GM19324 (cell line): ENCODE data around the gene FTO.

Experiments
- ATAC-seq: cut with Tn5 transposase; IDR thresholded peaks from one replicate; pipeline ENCODE4 v1.9.1; 2021; ENCODE audit warnings: mild to moderate bottlenecking, moderate library complexity; ENCODE audit not compliant: unreplicated experiment, low FRiP score

FTO gene

DNA sequence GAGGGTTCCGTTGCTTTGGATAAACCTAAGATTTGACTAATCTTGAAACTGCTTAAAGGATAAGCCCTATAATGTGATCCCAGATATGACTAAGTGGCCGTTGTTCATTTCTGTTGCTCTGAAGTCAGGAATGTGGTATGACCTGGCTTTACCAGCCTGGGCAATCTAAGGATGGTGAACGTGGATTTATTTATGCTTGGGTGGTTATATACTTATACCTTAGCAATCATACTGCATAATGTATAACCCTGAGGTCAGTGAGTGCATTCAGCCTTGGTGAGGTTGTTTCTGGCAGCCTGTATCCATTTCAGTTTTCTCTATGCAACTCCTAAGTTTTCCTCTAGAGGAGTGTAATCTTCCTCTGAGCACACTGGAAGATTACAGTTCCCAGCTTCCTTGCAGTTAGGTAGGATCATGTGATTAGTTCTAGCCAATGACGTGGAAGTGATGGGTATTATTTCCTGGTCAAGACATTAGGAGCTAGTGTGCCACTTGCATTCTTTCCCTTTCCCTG, 41.9 kb downstream of the FTO start:
- ATAC-seq: no peak

GRCh38 chr16:53752560-53752959, 48.6 kb downstream of the FTO start:
- ATAC-seq: no peak

DNA sequence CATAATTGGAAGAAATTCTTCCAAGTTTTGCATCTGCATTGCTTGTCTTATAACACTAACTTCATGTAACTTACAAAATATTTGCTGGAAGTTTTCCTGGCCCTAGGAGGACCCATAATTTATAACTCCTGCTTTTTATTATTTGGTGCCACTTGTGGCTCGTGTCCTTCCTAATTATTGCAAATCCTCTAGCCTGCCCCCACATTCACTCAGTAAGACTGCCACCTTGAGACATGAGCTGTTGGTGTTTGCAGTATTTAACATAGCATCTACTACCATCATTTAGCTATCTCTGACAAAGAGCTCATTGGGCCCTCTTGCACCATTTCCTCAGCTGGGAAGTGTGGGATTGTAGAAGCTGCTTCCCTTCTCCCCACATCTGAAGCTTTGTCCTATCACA, 49.5 kb downstream of the FTO start:
- ATAC-seq: no peak

DNA sequence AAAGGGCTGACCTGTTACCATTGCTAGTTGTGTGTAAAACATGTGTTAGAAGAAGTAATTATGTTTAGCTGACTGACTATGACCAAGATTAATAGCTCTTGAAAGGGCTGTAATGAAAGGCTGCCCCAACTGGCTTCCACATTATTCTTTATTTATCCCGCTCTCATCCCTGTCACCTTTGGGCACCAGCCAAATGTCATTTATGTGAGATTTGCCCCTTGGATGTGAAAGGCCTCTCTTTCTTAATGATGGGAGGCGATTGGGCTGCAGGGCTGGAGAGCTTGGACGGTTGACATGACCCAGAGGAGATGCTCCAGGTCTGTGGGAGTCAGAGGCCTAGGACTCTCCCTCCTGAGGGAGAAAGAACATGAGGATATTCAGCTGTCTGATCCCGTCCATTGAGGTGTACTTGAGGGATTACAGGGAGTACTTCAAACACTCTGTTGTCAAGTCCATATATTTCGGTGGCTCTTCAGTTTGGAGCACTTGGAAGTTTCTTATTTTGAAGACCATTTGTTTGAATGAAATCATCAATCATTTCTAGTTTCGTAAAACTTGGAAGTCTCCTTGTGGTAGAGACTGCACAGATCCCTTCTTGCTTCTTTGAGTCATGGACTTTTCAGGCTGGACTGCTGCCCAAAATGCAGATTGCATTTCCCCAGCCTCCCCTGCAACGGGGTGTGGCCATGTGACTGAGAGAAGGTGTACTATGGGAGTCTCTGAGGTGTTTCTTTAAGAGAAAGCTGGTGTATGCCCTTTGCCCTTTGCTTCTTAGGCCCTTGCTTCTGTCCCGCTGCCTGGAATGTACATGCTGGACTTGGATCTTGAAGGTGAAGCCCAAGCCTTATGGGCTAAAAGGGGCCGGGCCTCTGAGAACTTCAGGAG, 51.3 kb downstream of the FTO start:
- ATAC-seq: no peak

GRCh38 chr16:53756275-53756996, 52.5 kb downstream of the FTO start:
- ATAC-seq: no peak

GRCh38 chr16:53757971-53758609, 54.1 kb downstream of the FTO start:
- ATAC-seq: no peak

GRCh38 chr16:53761962-53762703, 58.2 kb downstream of the FTO start:
- ATAC-seq: no peak

DNA sequence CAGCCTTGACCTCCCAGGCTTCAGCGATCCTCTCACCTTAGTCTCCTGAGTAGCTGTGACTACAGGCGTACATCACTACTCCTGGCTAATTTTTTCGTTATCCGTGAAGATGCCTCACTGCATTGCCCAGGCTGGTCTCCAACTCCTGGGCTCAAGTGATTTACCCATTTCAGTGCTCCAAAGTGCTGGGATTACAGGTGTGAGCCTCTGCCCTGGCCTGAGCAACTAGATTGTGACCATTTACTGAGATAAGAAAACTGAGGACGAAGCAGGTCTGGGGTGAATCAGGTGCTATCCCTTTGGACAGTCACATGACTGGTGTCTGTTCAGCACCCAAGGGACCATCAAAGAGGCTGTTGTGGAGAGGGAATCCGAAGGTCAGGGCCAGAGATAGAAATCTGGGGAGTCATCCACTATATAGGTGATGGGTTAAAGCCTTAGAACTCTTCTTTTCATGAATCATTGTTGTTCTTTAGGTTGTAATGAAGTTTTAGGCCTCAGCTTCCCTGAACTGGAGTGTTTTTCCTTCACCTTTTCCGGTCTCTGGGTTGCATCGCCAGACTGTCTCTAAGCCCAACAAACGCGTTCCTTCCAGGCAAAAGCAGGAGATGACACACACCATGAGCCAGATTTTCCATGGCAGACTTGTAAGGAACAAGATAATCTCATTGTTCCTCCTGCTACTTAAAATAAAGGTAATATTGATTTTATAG, 62.5 kb downstream of the FTO start:
- no peak for ATAC-seq

GRCh38 chr16:53768167-53768566, 64.2 kb downstream of the FTO start:
- no peak for ATAC-seq

- no peak for ATAC-seq
These were observed 64.6 kb downstream of the FTO start for GRCh38 chr16:53768593-53768992.

GRCh38 chr16:53769185-53769584, 65.2 kb downstream of the FTO start:
- ATAC-seq: no peak

DNA sequence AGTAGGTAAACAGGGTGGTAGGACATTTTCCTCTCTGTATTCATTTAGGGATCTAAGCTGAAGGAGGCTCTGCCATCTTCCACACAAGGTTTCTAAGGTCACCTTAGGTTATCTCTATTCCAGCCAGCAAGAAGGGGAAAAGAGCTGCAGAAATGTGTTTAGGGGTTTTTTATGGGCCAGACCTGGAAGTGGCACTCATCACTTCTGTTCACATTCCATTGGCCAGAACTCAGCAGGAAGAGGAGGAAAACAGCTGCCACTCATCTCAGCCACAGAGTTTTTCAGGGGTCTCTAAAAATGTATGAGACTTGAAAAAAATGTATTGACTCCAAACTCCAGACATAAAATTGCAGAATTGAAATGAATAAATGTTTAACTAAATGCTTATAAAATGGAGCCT, 65.8 kb downstream of the FTO start:
- ATAC-seq: no peak

DNA sequence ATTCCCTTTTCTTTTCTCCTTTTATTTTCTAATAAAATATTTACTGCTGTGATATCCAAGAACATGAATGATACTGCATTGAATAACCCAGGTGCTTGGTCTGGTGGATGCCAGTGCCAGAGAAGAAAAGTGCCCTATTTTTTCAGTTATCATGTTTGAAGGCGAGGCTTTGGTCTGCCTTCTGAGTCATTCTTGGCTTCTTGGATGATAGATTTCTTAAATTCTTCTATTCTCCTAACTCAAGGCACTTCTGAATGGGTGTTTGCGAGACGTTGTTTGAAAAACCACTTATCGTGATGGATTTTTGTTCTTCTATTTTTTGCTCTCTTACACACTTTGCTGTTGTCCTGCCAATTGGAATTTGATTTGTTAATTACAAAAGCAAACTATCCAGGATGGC, 66.7 kb downstream of the FTO start:
- ATAC-seq: no peak

DNA sequence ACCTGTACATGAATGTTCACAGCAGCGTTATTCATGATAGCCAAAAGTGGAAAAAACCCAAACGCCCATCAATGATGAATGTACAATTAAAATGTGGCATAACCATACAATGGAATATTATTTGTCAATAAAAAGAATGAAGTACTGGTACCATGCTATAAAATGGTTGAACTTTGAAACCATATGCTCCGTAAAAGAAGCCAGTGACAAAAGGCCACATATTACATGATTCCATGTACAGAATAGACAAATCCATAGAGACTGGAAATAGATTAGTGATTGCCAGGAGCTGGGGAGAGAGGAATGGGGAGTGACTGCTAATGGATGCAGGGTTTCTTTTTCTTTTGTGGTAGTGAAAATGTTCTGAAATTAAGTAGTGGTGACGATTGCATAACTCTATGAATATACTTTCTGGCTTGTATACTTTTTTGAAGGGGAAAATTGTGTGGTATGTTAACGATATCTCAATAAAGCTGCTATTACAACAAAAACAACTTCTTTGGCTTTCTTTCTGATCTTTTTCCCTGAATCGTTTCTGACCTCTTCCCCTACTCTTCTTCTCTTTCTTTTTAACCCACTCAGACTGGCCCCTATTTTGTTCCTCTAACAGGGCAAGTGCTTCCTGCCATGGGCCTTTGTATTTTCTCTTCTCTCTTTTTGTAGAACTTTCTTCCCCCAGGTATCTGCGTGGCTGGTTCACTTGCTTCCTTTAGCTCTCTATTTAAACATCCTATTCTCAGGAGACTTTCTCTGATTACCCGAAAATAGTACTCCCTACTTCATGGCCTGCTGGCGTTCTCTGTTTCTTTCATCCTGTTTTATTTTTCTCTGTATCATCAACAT, 67.9 kb downstream of the FTO start:
- no peak for ATAC-seq

GRCh38 chr16:53773150-53773846, 69.3 kb downstream of the FTO start:
- ATAC-seq: no peak

- no peak for ATAC-seq
These were observed 69.9 kb downstream of the FTO start for GRCh38 chr16:53773881-53774280.

GRCh38 chr16:53775106-53775820, 71.3 kb downstream of the FTO start:
- ATAC-seq: no peak
